NCI-H2171 (cell line): Measurements from ENCODE around the gene SPATC1L.

ENCODE experiments used
- DNase-seq: peaks from one replicate; lab custom pipeline; 2025; lab: John Stamatoyannopoulos, UW

The SPATC1L gene

GRCh38 chr21:46161633-46162592 lies 22.3 kb downstream of the SPATC1L start:
- DNase-seq, result no peak

- DNase-seq, result no peak
Measured at GRCh38 chr21:46160907-46161632, 23.2 kb downstream of the SPATC1L start.

GRCh38 chr21:46160657-46160906 lies 23.7 kb downstream of the SPATC1L start:
- DNase-seq, result no peak

GRCh38 chr21:46159841-46160656 lies 24.2 kb downstream of the SPATC1L start:
- DNase-seq, result no peak

- no peak for DNase-seq
Measured at GRCh38 chr21:46159390-46159789, 24.9 kb downstream of the SPATC1L start.

GRCh38 chr21:46158666-46159300 lies 25.5 kb downstream of the SPATC1L start:
- no peak for DNase-seq

GRCh38 chr21:46157987-46158451 lies 26.2 kb downstream of the SPATC1L start:
- no peak for DNase-seq

- DNase-seq, result no peak
Measured at GRCh38 chr21:46157396-46157986, 26.8 kb downstream of the SPATC1L start.

GRCh38 chr21:46156678-46157077 lies 27.6 kb downstream of the SPATC1L start:
- no peak for DNase-seq

GRCh38 chr21:46156378-46156645 lies 27.9 kb downstream of the SPATC1L start:
- DNase-seq, result no peak

GRCh38 chr21:46155514-46156377 lies 28.5 kb downstream of the SPATC1L start, which contains the start of gene FTCD:
Gene FTCD, minus strand, starts transcription at chr21:46155579. Its CDS starts 56 bp downstream, at chr21:46155523.
- no peak for DNase-seq

- DNase-seq, result no peak
Measured at GRCh38 chr21:46154955-46155513, 29.2 kb downstream of the SPATC1L start.

GRCh38 chr21:46154155-46154954 lies 29.9 kb downstream of the SPATC1L start:
- DNase-seq, result no peak

GRCh38 chr21:46153247-46154154 lies 30.8 kb downstream of the SPATC1L start:
- no peak for DNase-seq

GRCh38 chr21:46152927-46153246 lies 31.4 kb downstream of the SPATC1L start:
- no peak for DNase-seq

GRCh38 chr21:46151989-46152926 lies 32.0 kb downstream of the SPATC1L start:
- DNase-seq, result no peak

- no peak for DNase-seq
Measured at GRCh38 chr21:46151261-46151988, 32.8 kb downstream of the SPATC1L start.
